ENCODE results near the gene ANXA5. TPM values are rescaled to one million over a fixed set of nuclear protein-coding genes. Genes with fewer than 3 reads are reported as not detected.

ANXA5 gene
- total RNA-seq, 1 experiment from 2014 or later, result 231 TPM

- Histone ChIP-seq H2BK12ac (ENCODE audit: insufficient read length, low read depth, low read length) (no peak overlapping the region), H3K14ac (ENCODE audit: insufficient read depth, low read length) (no peak overlapping the region), H3K27me3 (ENCODE audit: insufficient read depth, low read length) (no peaks in the 10 kb centered on the region), H3K23ac (ENCODE audit: insufficient read length, low read depth, low read length) (no peak overlapping the region), H2BK5ac (ENCODE audit: insufficient read length, low read length) (no peak overlapping the region), H2BK20ac (ENCODE audit: low read depth, low read length, poor library complexity, severe bottlenecking) (no peak overlapping the region), H4K5ac (ENCODE audit: insufficient read length, low read depth, low read length) (no peak overlapping the region), H2BK15ac (ENCODE audit: low read depth, low read length) (no peak overlapping the region), H2BK120ac (ENCODE audit: low read depth, low read length, poor library complexity, severe bottlenecking) (no peak overlapping the region), H4K91ac (ENCODE audit: insufficient read length, low read depth, low read length) (no peak overlapping the region), H3K9ac (ENCODE audit: extremely low read depth, insufficient read length, low read length) (no peak overlapping the region), H4K20me1 (ENCODE audit: control insufficient read depth, insufficient read depth, insufficient read length) (no peaks in the 10 kb centered on the region), H3K4me2 (ENCODE audit: insufficient read depth, insufficient read length, low read length) (no peak overlapping the region), H3T11ph (ENCODE audit: low read length) (no peak overlapping the region), H3K79me1 (ENCODE audit: insufficient read depth, low read depth, low read length, poor library complexity, severe bottlenecking) (no peaks in the 10 kb centered on the region), H2AK5ac (ENCODE audit: insufficient read length, low read length) (no peak overlapping the region), H3K27ac (ENCODE audit: insufficient read length, low read depth, low read length) (no peak overlapping the region), H2AFZ (ENCODE audit: low read length) (no peak overlapping the region), H3K9me3 (ENCODE audit: control insufficient read depth, low read depth, low read length) (no peaks in the 10 kb centered on the region), H4K8ac (replicated peaks; ENCODE audit: insufficient read length, low read depth, low read length) (no peak overlapping the region), H3K79me2 (ENCODE audit: insufficient read depth, low read length) (no peaks in the 10 kb centered on the region; the same call in 1 of the 2 replicates), H3K4ac (ENCODE audit: low read depth, low read length) (no peak overlapping the region), H3K18ac (ENCODE audit: insufficient read length, low read depth, low read length) (no peak overlapping the region), H3K56ac (ENCODE audit: insufficient read length, low read depth, low read length) (no peak overlapping the region), H3K4me1 (ENCODE audit: insufficient read depth, low read length) (no peaks in the 10 kb centered on the region; the same call in 1 of the 2 replicates), H3K23me2 (ENCODE audit: insufficient read length, low read depth, low read length, poor library complexity, severe bottlenecking) (peaks cover 9% of the 10 kb centered on the region)
- Mint-ChIP-seq H3K36me3 (ENCODE audit: insufficient read depth in 1 of 3, low read depth in 3 of 3) (peaks cover 0 to 9% (median 5%) of the 10 kb centered on the region in 3 experiments; a peak in 3 of 7 replicates), H3K4me1 (peaks cover 23 to 33% of the 10 kb centered on the region in 2 experiments), H3K27me3 (ENCODE audit: low read depth) (peaks cover 1% of the 10 kb centered on the region; the same call in 1 of the 2 replicates), H3K27ac (no peak overlapping the region), H3K4me3 (0 out of 5 replicates have a peak overlapping the region, but pooled peaks have one; percentile 8 to 28), H3K9me3 (peaks cover 4 to 5% of the 10 kb centered on the region in 2 experiments; a peak in 4 of 5 replicates)
- no peak for TF ChIP-seq CTCF (conservative IDR thresholded peaks at IDR 0.05)
- no CpG with 5 or more reads among the region's 5 CpGs for WGBS (ENCODE audit: extremely low coverage, insufficient read length, low lambda C conversion rate)
- DNase-seq, result no peak
Measured at GRCh38 chr4:121698236-121698671, 1.5 kb upstream of the ANXA5 start.
